ENCODE data around the gene PABPN1. TPM values are rescaled to one million over a fixed set of nuclear protein-coding genes. Genes with fewer than 3 reads are reported as not detected.

Gene PABPN1
- total and polyA plus RNA-seq, 2 of the 13 experiments (the other 11 are each of a cell fraction or from before 2014, with no cell fraction given), result 233 to 524 TPM

GRCh38 chr14:23302290-23303225, 18.7 kb upstream of the PABPN1 start, which contains the start of gene PPP1R3E (continued):
- peak; percentile 49; the same call in 1 of the 2 replicates for TF ChIP-seq HOMEZ (CRISPR knock-in tag; IDR thresholded peaks at IDR 0.05; ENCODE audit: low read depth)
- TF ChIP-seq MXD1 (CRISPR knock-in tag; IDR thresholded peaks at IDR 0.05), result peak; percentile 55
- TF ChIP-seq HCFC1 (IDR thresholded peaks at IDR 0.05; ENCODE audit: low read depth, low read length), result no peak
- no peak for TF ChIP-seq ZNF781 (CRISPR knock-in tag; IDR thresholded peaks at IDR 0.05; ENCODE audit: borderline replicate concordance, not compliant biosample characterization)
- peak; percentile 90 for TF ChIP-seq ZNF709 (CRISPR knock-in tag; IDR thresholded peaks at IDR 0.05)
- peak; percentile 77 for TF ChIP-seq CHD4 (IDR thresholded peaks at IDR 0.05; ENCODE audit: borderline replicate concordance, low read length)
- peak; percentile 80 for TF ChIP-seq XRCC5 (optimal IDR thresholded peaks at IDR 0.05; ENCODE audit: low read length)
- peak; percentile 94 for TF ChIP-seq ZHX1 (CRISPR knock-in tag; IDR thresholded peaks at IDR 0.05; ENCODE audit: low read depth)
- no peak for TF ChIP-seq CBX2 (IDR thresholded peaks at IDR 0.05; ENCODE audit: low read depth, low read length)
- TF ChIP-seq CBX2 (CRISPR knock-in tag; IDR thresholded peaks at IDR 0.05; ENCODE audit: low read depth), result peak; percentile 92
- TF ChIP-seq POLR2AphosphoS2 (IDR thresholded peaks at IDR 0.05; ENCODE audit: low read depth, low read length), result no peak
- 0 out of 2 replicates have a peak, but pooled peaks have one; percentile 18 for TF ChIP-seq GMEB2 (CRISPR knock-in tag; IDR thresholded peaks at IDR 0.05; ENCODE audit: low read depth)
- TF ChIP-seq LCORL (IDR thresholded peaks at IDR 0.05), result no peak
- no peak for TF ChIP-seq LCORL (CRISPR knock-in tag; IDR thresholded peaks at IDR 0.05)
- TF ChIP-seq GTF2F1 (IDR thresholded peaks at IDR 0.05; ENCODE audit: low read length), result no peak; the same call in 1 of the 2 replicates
- peak; percentile 83 for TF ChIP-seq ZNF543 (CRISPR knock-in tag; IDR thresholded peaks at IDR 0.05)
- peak; percentile 77; the same call in 1 of the 2 replicates for TF ChIP-seq TBX2 (CRISPR knock-in tag; IDR thresholded peaks at IDR 0.05; ENCODE audit: borderline replicate concordance)
- peak; percentile 87 for TF ChIP-seq MXD4 (CRISPR knock-in tag; IDR thresholded peaks at IDR 0.05)
- peak; percentile 69; the same call in 1 of the 2 replicates for TF ChIP-seq AFF4 (CRISPR knock-in tag; IDR thresholded peaks at IDR 0.05)
